ENCODE measurements around the gene PROX1. TPM values are rescaled to one million over a fixed set of nuclear protein-coding genes. Genes with fewer than 3 reads are reported as not detected.

The PROX1 gene
- total RNA-seq, 2 experiments from 2014 or later = 0.09 TPM; not detected in 1

GRCh38 chr1:214018386-214019268 lies 30.9 kb downstream of the PROX1 start:
- Mint-ChIP-seq H3K4me1 (ENCODE audit: low read depth) (no peaks in the 10 kb centered on the region), H3K9me3 (no peaks in the 10 kb centered on the region), H3K27ac (no peak overlapping the region), H3K36me3 (ENCODE audit: low read depth) (no peaks in the 10 kb centered on the region), H3K27me3 (no peaks in the 10 kb centered on the region), H3K4me3 (no peak overlapping the region)
- intact Hi-C loops (cut with micrococcal nuclease) = no loop called here
- no peak for TF ChIP-seq CTCF (IDR thresholded peaks at IDR 0.05)
- POLR2A ChIA-PET = no interaction called here
- CTCF ChIA-PET = no interaction called here
- ATAC-seq (no peak), DNase-seq (peak; percentile 2)

GRCh38 chr1:214019499-214019898 lies 31.7 kb downstream of the PROX1 start:
- ATAC-seq = no peak
- ChIA-PET CTCF (no interaction called here), POLR2A (no interaction called here)
- H3K27me3 Mint-ChIP-seq = peaks cover 1% of the 10 kb centered on the region
- H3K9me3 Mint-ChIP-seq = no peaks in the 10 kb centered on the region
- H3K4me3 Mint-ChIP-seq = no peak overlapping the region
- intact Hi-C loops (cut with micrococcal nuclease) = no loop called here
- TF ChIP-seq CTCF (IDR thresholded peaks at IDR 0.05) = no peak
- H3K36me3 Mint-ChIP-seq (ENCODE audit: low read depth) = no peaks in the 10 kb centered on the region
- no peak overlapping the region for H3K27ac Mint-ChIP-seq
- no peak for DNase-seq
- H3K4me1 Mint-ChIP-seq (ENCODE audit: low read depth) = no peaks in the 10 kb centered on the region

- no peak overlapping the region for H3K27ac Mint-ChIP-seq
- CTCF ChIA-PET = interaction anchor here (1.4 kb wide), 1 partner anchor 9 kb away, joined by 4 read pairs; no protein-coding TSS in a partner anchor
- DNase-seq = no peak
- no peaks in the 10 kb centered on the region for H3K9me3 Mint-ChIP-seq
- no peaks in the 10 kb centered on the region for H3K36me3 Mint-ChIP-seq (ENCODE audit: low read depth)
- no peaks in the 10 kb centered on the region for H3K4me1 Mint-ChIP-seq (ENCODE audit: low read depth)
- peaks cover 1% of the 10 kb centered on the region for H3K27me3 Mint-ChIP-seq
- intact Hi-C loops (cut with micrococcal nuclease) = no loop called here
- ATAC-seq = no peak
- TF ChIP-seq CTCF (IDR thresholded peaks at IDR 0.05) = no peak
- POLR2A ChIA-PET = no interaction called here
- no peak overlapping the region for H3K4me3 Mint-ChIP-seq
These were observed 33.5 kb downstream of the PROX1 start for GRCh38 chr1:214021321-214021720.

GRCh38 chr1:214022229-214022791 lies 34.5 kb downstream of the PROX1 start:
- H3K4me1 Mint-ChIP-seq (ENCODE audit: low read depth) = no peaks in the 10 kb centered on the region
- peaks cover 5% of the 10 kb centered on the region for H3K27me3 Mint-ChIP-seq
- POLR2A ChIA-PET = no interaction called here
- H3K36me3 Mint-ChIP-seq (ENCODE audit: low read depth) = no peaks in the 10 kb centered on the region
- TF ChIP-seq CTCF (IDR thresholded peaks at IDR 0.05) = no peak
- DNase-seq (no peak), ATAC-seq (no peak)
- H3K4me3 Mint-ChIP-seq = no peak overlapping the region
- intact Hi-C loops (cut with micrococcal nuclease) = no loop called here
- CTCF ChIA-PET = interaction anchor here (0.7 to 1.4 kb wide), 2 partner anchors 10 to 16 kb away, joined by 3 to 4 read pairs; no protein-coding TSS in a partner anchor
- no peak overlapping the region for H3K27ac Mint-ChIP-seq
- no peaks in the 10 kb centered on the region for H3K9me3 Mint-ChIP-seq

GRCh38 chr1:214022810-214023425 lies 35.1 kb downstream of the PROX1 start:
- no peak for DNase-seq
- ChIA-PET CTCF (interaction anchor here (0.7 kb wide), 1 partner anchor 16 kb away, joined by 3 read pairs; no protein-coding TSS in a partner anchor), POLR2A (no interaction called here)
- H3K4me1 Mint-ChIP-seq (ENCODE audit: low read depth) = no peaks in the 10 kb centered on the region
- no peaks in the 10 kb centered on the region for H3K36me3 Mint-ChIP-seq (ENCODE audit: low read depth)
- intact Hi-C loops (cut with micrococcal nuclease) = no loop called here
- TF ChIP-seq CTCF (IDR thresholded peaks at IDR 0.05) = no peak
- no peaks in the 10 kb centered on the region for H3K9me3 Mint-ChIP-seq
- no peak for ATAC-seq
- no peak overlapping the region for H3K4me3 Mint-ChIP-seq
- no peak overlapping the region for H3K27ac Mint-ChIP-seq
- peaks cover 7% of the 10 kb centered on the region for H3K27me3 Mint-ChIP-seq
